HG03108 (cell line): ENCODE measurements around the gene CHD9.

Experiments used
- ATAC-seq: cut with Tn5 transposase; IDR thresholded peaks from one replicate; pipeline ENCODE4 v1.9.1; 2021; ENCODE audit warnings: moderate library complexity; ENCODE audit not compliant: unreplicated experiment

The CHD9 gene

GRCh38 chr16:53341792-53342191 is 287.0 kb downstream of the CHD9 start:
- no peak for ATAC-seq

GRCh38 chr16:53355064-53355463 is 300.3 kb downstream of the CHD9 start:
- ATAC-seq, result no peak

- no peak for ATAC-seq
Measured at GRCh38 chr16:53356478-53357207, 301.9 kb downstream of the CHD9 start.

GRCh38 chr16:53357208-53357586 is 302.4 kb downstream of the CHD9 start:
- no peak for ATAC-seq

- no peak for ATAC-seq
Measured at GRCh38 chr16:53357955-53358354, 303.2 kb downstream of the CHD9 start.

- ATAC-seq, result no peak
Measured at GRCh38 chr16:53358884-53359283, 304.1 kb downstream of the CHD9 start.

GRCh38 chr16:53369921-53370320 is 315.1 kb downstream of the CHD9 start:
- no peak for ATAC-seq

GRCh38 chr16:53370827-53371226 is 316.0 kb downstream of the CHD9 start:
- no peak for ATAC-seq

GRCh38 chr16:53372992-53373871 is 318.4 kb downstream of the CHD9 start:
- ATAC-seq, result peak; percentile 77

GRCh38 chr16:53374800-53375199 is 320.0 kb downstream of the CHD9 start:
- no peak for ATAC-seq

GRCh38 chr16:53378138-53378537 is 323.3 kb downstream of the CHD9 start:
- ATAC-seq, result no peak
